ENCODE measurements around the gene CLCN3.

DNA sequence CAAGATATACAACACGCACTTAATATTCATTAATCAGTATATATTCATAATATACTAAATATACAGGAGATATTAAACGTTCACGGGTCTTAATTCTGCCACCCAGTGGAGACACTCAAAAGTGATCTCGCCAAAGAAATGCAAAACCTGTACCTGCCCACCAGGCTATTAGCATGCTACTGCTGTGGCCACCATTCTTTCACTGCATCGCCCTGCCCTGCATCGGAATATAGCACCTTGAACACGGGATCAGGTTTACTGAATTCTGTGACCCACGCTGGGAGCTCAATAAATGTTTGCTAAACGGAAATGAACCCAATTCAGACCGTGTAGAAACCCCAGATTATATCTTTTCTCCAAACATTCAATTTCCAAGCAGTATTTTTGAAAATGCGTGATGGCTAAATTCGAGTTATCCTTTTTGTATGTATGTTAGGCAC lies 840 bp upstream of the CLCN3 start:
- TF ChIP-seq, protein P1, sequence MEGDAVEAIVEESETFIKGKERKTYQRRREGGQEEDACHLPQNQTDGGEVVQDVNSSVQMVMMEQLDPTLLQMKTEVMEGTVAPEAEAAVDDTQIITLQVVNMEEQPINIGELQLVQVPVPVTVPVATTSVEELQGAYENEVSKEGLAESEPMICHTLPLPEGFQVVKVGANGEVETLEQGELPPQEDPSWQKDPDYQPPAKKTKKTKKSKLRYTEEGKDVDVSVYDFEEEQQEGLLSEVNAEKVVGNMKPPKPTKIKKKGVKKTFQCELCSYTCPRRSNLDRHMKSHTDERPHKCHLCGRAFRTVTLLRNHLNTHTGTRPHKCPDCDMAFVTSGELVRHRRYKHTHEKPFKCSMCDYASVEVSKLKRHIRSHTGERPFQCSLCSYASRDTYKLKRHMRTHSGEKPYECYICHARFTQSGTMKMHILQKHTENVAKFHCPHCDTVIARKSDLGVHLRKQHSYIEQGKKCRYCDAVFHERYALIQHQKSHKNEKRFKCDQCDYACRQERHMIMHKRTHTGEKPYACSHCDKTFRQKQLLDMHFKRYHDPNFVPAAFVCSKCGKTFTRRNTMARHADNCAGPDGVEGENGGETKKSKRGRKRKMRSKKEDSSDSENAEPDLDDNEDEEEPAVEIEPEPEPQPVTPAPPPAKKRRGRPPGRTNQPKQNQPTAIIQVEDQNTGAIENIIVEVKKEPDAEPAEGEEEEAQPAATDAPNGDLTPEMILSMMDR (IDR thresholded peaks at IDR 0.05; ENCODE audit: low read depth, low read length, missing input control), result peak; percentile 59
- TF ChIP-seq, protein P2, sequence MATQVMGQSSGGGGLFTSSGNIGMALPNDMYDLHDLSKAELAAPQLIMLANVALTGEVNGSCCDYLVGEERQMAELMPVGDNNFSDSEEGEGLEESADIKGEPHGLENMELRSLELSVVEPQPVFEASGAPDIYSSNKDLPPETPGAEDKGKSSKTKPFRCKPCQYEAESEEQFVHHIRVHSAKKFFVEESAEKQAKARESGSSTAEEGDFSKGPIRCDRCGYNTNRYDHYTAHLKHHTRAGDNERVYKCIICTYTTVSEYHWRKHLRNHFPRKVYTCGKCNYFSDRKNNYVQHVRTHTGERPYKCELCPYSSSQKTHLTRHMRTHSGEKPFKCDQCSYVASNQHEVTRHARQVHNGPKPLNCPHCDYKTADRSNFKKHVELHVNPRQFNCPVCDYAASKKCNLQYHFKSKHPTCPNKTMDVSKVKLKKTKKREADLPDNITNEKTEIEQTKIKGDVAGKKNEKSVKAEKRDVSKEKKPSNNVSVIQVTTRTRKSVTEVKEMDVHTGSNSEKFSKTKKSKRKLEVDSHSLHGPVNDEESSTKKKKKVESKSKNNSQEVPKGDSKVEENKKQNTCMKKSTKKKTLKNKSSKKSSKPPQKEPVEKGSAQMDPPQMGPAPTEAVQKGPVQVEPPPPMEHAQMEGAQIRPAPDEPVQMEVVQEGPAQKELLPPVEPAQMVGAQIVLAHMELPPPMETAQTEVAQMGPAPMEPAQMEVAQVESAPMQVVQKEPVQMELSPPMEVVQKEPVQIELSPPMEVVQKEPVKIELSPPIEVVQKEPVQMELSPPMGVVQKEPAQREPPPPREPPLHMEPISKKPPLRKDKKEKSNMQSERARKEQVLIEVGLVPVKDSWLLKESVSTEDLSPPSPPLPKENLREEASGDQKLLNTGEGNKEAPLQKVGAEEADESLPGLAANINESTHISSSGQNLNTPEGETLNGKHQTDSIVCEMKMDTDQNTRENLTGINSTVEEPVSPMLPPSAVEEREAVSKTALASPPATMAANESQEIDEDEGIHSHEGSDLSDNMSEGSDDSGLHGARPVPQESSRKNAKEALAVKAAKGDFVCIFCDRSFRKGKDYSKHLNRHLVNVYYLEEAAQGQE (IDR thresholded peaks at IDR 0.05), result no peak
- no peak for TF ChIP-seq EGR1 (IDR thresholded peaks at IDR 0.05; ENCODE audit: low read depth in 2 of 2)
- TF ChIP-seq GABPA (IDR thresholded peaks at IDR 0.05 in 1 of 2, conservative IDR thresholded peaks at IDR 0.05 in 1 of 2), result no peak
- no peak for TF ChIP-seq JUND (IDR thresholded peaks at IDR 0.05)
- no peak for TF ChIP-seq RXRA (IDR thresholded peaks at IDR 0.05)
- peak; percentile 71 for TF ChIP-seq YY1 (IDR thresholded peaks at IDR 0.05)
- no peak for TF ChIP-seq TAF1 (conservative IDR thresholded peaks at IDR 0.05)
- no peak for TF ChIP-seq HNF4G (IDR thresholded peaks at IDR 0.05)
- TF ChIP-seq RAD21 (IDR thresholded peaks at IDR 0.05), result peak; percentile 59 to 76
- TF ChIP-seq, protein P3, sequence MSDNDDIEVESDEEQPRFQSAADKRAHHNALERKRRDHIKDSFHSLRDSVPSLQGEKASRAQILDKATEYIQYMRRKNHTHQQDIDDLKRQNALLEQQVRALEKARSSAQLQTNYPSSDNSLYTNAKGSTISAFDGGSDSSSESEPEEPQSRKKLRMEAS (IDR thresholded peaks at IDR 0.05), result no peak
- TF ChIP-seq SP1 (IDR thresholded peaks at IDR 0.05), result no peak
